ENCODE measurements around the gene PRKX.
"Not testable (repeated sequence)": the region's sequence is repeated elsewhere in the genome, so short reads cannot be mapped to it uniquely, and the experiment has no call there.

PRKX gene

GRCh38 chrX:3734456-3734855, 21.0 kb upstream of the PRKX start:
- not testable (repeated sequence) for H3K36me3 ChIP-seq (ENCODE audit: low read length)

DNA sequence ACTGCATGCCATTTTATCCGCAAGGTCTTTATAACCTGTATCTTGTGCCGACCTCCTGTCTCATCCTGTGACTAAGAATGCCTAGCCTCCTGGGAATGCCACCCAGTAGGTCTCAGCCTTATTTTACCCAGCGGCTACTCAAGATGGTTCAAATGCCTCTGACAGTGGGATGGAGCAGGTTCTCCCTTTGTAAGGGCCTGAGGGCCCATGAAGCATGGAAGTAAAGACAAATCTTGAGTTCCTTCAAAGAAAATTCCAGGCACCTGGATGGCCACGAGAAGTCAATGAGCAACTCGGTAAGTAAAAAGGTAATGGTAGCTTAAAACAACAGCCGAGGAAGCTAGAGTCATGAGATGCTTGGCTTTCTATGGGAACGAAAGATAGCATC, 19.6 kb upstream of the PRKX start:
- no peak for TF ChIP-seq CTCF (IDR thresholded peaks at IDR 0.05; ENCODE audit: insufficient read depth, low read length, poor library complexity, severe bottlenecking)
- no peak for TF ChIP-seq EZH2phosphoT487 (conservative IDR thresholded peaks at IDR 0.05; ENCODE audit: low read length)
- Histone ChIP-seq H4K20me1 (ENCODE audit: low read depth, low read length) (no peaks in the 10 kb centered on the region), H3K27ac (ENCODE audit: low read depth, low read length) (no peak overlapping the region), H3K4me3 (ENCODE audit: insufficient read depth, low read length, poor library complexity, severe bottlenecking) (no peak overlapping the region), H3K27me3 (ENCODE audit: low read length) (no peaks in the 10 kb centered on the region), H3F3A (ENCODE audit: insufficient read depth) (no peaks in the 10 kb centered on the region), H3K79me2 (ENCODE audit: insufficient read depth, low read length) (no peaks in the 10 kb centered on the region), H3K9me3 (ENCODE audit: insufficient read depth, low read length) (no peaks in the 10 kb centered on the region), H3K36me3 (ENCODE audit: low read length) (no peaks in the 10 kb centered on the region), H2AFZ (ENCODE audit: low read depth, low read length, severe bottlenecking) (no peak overlapping the region), H3K9ac (ENCODE audit: low read length) (no peak overlapping the region), H3K4me2 (ENCODE audit: low read depth, low read length, poor library complexity, severe bottlenecking) (no peak overlapping the region), H3K9me2 (replicated peaks; ENCODE audit: insufficient read depth, low read length) (no peaks in the 10 kb centered on the region)

More at GRCh38 chrX:3734456-3734855, 21.0 kb upstream of the PRKX start:
- H3K4me2 ChIP-seq (ENCODE audit: low read depth, low read length, poor library complexity, severe bottlenecking); H2AFZ ChIP-seq (ENCODE audit: low read depth, low read length, severe bottlenecking); H3K9me3 ChIP-seq (ENCODE audit: insufficient read depth, low read length); H3F3A ChIP-seq (ENCODE audit: insufficient read depth); H3K4me3 ChIP-seq (ENCODE audit: insufficient read depth, low read length, poor library complexity, severe bottlenecking); H3K9me2 ChIP-seq (replicated peaks; ENCODE audit: insufficient read depth, low read length); H3K27ac ChIP-seq (ENCODE audit: low read depth, low read length); H3K27me3 ChIP-seq (ENCODE audit: low read length); H3K79me2 ChIP-seq (ENCODE audit: insufficient read depth, low read length); H4K20me1 ChIP-seq (ENCODE audit: low read depth, low read length); H3K9ac ChIP-seq (ENCODE audit: low read length): not testable (repeated sequence)

- not testable (repeated sequence) for H3K4me2 ChIP-seq (ENCODE audit: low read depth, low read length, poor library complexity, severe bottlenecking); H4K20me1 ChIP-seq (ENCODE audit: low read depth, low read length); H3K4me3 ChIP-seq (ENCODE audit: insufficient read depth, low read length, poor library complexity, severe bottlenecking); H2AFZ ChIP-seq (ENCODE audit: low read depth, low read length, severe bottlenecking); H3K27me3 ChIP-seq (ENCODE audit: low read length); H3K27ac ChIP-seq (ENCODE audit: low read depth, low read length); H3K79me2 ChIP-seq (ENCODE audit: insufficient read depth, low read length); H3K36me3 ChIP-seq (ENCODE audit: low read length); H3K9ac ChIP-seq (ENCODE audit: low read length); H3F3A ChIP-seq (ENCODE audit: insufficient read depth); H3K9me2 ChIP-seq (replicated peaks; ENCODE audit: insufficient read depth, low read length); H3K9me3 ChIP-seq (ENCODE audit: insufficient read depth, low read length)
Observed at GRCh38 chrX:3732326-3733042, 19.0 kb upstream of the PRKX start.

DNA sequence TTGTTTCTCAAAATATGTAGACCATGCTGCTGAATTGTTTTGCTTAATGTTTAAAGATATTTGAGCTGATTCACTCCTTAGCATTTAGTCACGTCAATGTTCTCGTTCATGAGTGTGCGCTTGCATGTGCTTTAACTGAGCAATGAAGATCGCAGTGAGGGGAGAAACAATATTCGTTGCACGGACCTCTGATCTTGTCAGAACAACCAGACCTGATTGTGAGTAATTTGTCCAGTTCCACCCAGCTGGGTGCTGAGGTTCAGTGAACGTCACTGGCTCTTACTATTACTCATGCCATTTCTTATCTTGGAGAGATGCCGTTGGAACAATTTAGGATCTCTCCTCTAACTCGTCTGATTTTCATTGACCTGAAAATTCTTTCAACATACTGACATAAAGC, 15.0 kb upstream of the PRKX start:
- no peak overlapping the region for H2AFZ ChIP-seq (ENCODE audit: low read depth, low read length, severe bottlenecking)
- TF ChIP-seq CTCF (IDR thresholded peaks at IDR 0.05; ENCODE audit: insufficient read depth, low read length, poor library complexity, severe bottlenecking) = no peak
- no peak for TF ChIP-seq EZH2phosphoT487 (conservative IDR thresholded peaks at IDR 0.05; ENCODE audit: low read length)

GRCh38 chrX:3723460-3723859, 10.0 kb upstream of the PRKX start:
- H2AFZ ChIP-seq (ENCODE audit: low read depth, low read length, severe bottlenecking); H3K9me2 ChIP-seq (replicated peaks; ENCODE audit: insufficient read depth, low read length); H3K36me3 ChIP-seq (ENCODE audit: low read length); H3K9ac ChIP-seq (ENCODE audit: low read length); H3F3A ChIP-seq (ENCODE audit: insufficient read depth); H3K27ac ChIP-seq (ENCODE audit: low read depth, low read length); H3K9me3 ChIP-seq (ENCODE audit: insufficient read depth, low read length); H3K27me3 ChIP-seq (ENCODE audit: low read length); H3K4me3 ChIP-seq (ENCODE audit: insufficient read depth, low read length, poor library complexity, severe bottlenecking); H3K4me2 ChIP-seq (ENCODE audit: low read depth, low read length, poor library complexity, severe bottlenecking); H4K20me1 ChIP-seq (ENCODE audit: low read depth, low read length); H3K79me2 ChIP-seq (ENCODE audit: insufficient read depth, low read length): not testable (repeated sequence)

More for the DNA sequence above, 15.0 kb upstream of the PRKX start:
- no peak overlapping the region for H3K27ac ChIP-seq (ENCODE audit: low read depth, low read length)
- H3F3A ChIP-seq (ENCODE audit: insufficient read depth) = no peaks in the 10 kb centered on the region
- no peak overlapping the region for H3K4me3 ChIP-seq (ENCODE audit: insufficient read depth, low read length, poor library complexity, severe bottlenecking)
- no peaks in the 10 kb centered on the region for H3K9me2 ChIP-seq (replicated peaks; ENCODE audit: insufficient read depth, low read length)
- no peaks in the 10 kb centered on the region for H3K36me3 ChIP-seq (ENCODE audit: low read length)
- no peaks in the 10 kb centered on the region for H3K27me3 ChIP-seq (ENCODE audit: low read length)
- no peaks in the 10 kb centered on the region for H3K9me3 ChIP-seq (ENCODE audit: insufficient read depth, low read length)
- H3K4me2 ChIP-seq (ENCODE audit: low read depth, low read length, poor library complexity, severe bottlenecking) = no peak overlapping the region
- no peak overlapping the region for H3K9ac ChIP-seq (ENCODE audit: low read length)
- no peaks in the 10 kb centered on the region for H4K20me1 ChIP-seq (ENCODE audit: low read depth, low read length)
- no peaks in the 10 kb centered on the region for H3K79me2 ChIP-seq (ENCODE audit: insufficient read depth, low read length)

All from SU-DHL-6 (cell line).